Middle frontal gyrus (tissue), 1 donor: Measurements from ENCODE around the gene NDUFA5.

Experiments used
- DNase-seq: peaks from one replicate; pipeline ENCODE4 v3.0.0-alpha.2; 2015; ENCODE audit warnings: low spot score; ENCODE audit errors: extremely low spot score

Gene NDUFA5

DNA sequence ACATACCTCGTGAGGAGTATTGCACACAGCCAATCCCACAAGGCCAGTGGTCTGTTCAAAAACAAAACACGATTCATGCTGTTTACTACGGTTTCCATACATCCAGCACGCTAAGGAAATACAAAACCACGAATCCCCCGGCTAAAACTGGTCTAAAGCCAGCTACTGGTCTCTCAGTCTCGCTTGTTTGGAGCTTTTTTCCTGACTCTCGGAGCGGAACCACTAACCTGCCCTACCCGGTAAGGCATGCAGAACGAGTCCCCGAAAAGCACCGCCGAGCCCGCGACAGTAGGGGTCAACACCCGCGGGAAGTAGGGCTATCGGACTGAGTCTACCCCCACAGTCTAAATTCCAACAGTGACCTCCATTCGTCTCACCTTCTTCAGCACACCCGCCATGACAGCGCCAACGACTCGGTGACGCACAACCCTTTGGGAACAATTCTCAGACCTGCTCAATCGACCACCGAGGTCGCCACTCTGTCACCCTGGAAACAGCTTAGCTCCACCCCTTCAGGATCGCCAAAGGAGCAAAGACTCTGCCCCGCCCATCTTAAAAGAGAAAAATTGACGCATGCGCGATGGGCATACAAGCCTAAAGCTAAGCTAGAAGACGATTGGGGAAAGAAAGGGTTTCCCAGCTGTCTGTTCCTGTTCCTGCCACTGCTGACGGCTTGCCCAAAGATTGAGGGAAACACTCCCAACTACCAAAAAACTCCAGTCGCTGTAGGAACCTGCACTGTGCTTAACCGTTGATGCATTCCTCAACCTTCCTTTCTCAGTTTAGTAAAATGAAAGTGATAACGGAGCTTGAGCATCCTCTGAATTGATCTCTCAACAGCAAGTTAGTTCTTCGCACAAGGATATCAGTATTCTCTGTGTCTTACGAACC, at the start of gene NDUFA5:
TSS of gene NDUFA5 (minus strand) at position 421 of the 891 bp plus-strand sequence. CDS start at position 398, 23 bp downstream.
- peak; percentile 99 for DNase-seq

DNA sequence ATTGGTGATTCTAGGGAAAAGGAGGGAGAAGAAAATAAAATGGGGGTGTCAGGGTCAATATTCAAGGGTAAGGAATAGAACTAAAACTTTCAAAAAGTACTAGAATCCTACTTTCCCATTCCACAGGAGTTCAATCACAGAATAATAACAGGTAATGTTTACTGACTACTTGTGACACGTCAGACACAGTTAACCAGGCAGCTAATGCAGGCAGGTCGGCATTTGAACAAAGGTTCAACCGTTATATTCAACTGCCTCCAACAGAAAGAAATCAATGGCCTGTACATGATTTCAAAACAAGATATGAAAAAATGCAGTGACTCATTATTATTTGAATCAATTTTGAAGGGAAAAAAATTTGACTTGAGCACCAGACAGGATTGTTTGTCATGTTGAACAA, 47.1 kb upstream of the NDUFA5 start:
- DNase-seq: no peak

DNA sequence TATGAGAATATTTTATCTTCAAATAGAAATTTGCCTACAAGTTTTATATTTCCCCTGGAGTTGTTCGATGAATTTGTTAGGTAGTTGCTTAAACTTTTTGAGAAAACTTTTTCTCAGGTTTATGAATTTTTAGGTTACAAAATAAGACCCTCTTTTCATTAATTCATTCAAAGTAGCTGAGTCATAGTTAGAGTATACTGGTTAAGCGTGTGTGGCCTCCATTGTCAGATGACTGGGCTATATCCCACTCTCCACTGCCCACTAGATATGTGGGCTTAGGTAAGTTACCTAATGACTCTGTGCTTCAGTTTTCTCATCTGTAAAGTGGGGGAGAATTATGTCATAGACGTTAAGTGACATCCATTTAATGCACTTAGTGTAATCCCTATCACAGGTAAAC, 45.0 kb upstream of the NDUFA5 start:
- no peak for DNase-seq

DNA sequence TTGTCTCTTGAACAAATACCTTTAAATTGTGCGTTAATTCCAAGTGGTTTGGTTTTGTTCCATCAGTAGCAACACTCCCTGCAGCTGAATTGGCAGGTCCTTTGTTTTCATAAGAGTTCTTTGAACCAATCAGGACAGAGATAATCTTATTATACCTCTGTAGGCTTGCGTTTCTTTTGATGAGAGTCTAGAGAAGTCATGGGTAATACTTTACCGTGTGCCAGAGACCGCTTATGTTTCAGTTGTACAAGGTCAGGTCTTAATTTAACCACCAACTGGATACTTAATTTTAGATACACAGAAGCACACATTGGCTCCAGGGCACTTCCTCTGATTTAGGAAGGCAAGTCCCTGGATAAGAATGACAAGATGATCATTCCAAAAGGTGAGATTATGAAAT, 43.9 kb upstream of the NDUFA5 start, which contains the start of gene ASB15:
TSS of gene ASB15 (plus strand) at position 292 of the 400 bp plus-strand sequence. CDS start 12,682 bp downstream, outside the sequence.
- no peak for DNase-seq

DNA sequence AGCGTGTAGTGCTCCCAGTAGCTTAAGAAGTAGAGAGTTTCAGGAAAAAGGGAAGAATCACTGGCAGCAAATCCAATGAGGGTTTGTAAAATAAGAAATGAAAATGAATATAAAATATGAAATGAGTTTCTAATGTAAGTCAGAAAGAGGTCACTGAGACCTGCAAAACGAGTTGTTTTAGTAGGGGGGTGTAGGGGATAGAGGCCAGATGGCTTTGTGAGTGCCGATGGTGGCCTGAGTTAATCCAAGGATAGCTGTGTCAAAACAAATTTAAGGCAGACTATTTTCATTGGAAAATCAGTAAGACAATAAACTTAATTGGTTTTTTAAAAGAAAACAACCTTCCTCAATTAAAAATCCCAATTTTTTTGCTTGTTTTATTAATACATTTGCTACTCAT, 43.3 kb upstream of the NDUFA5 start:
- DNase-seq: no peak

DNA sequence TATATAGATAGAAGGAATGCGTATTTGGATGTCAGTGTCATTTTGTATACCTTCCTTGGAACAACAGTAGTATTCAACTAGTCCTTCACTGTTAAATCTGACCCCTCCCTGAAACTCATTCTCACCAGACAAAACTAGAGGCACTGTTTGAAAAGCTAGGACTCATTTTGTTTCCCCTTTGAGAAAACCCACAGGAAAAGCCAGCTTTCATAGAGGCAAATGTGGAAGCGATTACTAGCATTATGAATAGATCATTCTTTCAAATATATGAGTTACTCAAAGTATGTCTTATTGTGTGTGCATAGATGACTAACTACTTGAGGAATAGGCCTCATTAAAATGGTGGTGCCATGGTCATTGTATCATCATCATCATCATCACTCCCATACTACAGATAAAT, 42.1 kb upstream of the NDUFA5 start:
- DNase-seq: no peak

DNA sequence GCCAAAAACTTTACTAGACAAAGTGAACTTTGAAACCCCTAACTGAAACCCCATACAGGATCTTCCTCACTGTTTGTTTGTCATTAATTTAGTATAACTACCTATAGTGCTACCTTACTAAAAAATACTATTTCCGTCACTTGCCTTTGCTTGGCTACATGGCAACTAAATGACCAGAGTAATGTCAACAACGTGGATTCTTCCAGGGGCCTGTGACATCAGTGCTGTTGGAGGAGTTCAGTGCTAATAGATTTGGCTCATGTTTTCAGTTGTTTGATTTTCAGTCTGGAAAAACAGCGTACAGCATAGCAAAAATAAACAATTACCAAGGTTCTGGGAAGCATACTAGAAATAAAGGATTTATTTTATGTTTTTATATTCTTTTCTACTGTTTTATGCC, 41.0 kb upstream of the NDUFA5 start:
- DNase-seq: no peak

DNA sequence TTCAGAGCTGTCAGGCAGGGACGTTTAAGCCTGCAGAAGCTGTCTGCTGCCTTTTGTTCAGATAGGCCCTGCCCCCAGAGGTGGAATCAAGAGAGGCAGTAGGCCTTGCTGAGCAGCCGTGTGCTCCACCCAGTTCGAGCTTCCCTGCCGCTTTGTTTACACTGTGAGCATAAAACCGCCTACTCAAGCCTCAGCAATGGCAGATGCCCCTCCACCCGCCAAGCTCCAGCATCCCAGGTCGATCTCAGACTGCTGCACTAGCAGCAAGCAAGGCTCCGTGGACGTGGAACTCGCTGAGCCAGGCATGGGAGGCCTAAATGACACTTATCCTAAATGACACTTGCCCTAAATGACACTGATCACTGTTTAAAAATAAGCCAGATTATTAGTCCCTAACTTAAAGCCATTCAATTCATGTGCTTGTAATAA, 37.2 kb upstream of the NDUFA5 start:
- DNase-seq: no peak

DNA sequence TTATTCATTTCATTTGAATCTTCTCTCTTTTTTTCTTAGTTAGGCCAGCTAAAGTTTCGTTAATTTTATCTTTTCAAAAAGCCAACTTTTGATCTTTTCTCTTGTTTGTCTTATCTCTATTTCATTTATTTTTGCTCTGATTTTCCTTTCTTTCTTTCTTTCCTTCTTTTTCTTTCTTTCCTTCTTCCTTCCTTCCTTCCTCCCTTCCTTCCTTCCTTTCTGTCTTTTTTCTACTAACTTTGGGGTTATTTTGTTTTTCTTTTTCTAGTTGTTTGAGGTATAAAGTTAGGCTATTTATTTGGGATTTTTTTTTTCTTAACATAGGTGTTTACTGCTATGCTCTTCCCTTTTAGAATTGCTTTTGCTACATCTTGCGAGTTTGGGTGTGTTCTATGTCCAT, 30.8 kb upstream of the NDUFA5 start:
- no peak for DNase-seq

DNA sequence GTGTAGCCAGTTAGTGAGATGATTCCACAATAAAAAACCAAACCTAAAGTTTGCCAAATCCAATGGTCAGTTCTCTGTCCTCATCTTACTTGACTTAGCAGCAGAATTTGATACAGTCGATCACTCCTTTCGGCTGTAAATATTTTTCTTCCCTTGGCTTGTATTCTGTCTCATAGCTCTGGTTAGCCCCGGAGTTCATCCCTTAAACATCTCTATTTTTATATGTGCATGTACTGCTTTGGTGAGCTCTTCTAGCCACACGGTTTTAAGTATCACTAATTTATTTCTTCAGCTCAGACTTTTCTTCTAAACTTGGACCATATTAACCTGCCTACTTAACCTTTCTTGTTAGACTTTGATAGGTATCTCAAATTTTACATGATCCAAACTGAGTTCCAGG, 26.2 kb upstream of the NDUFA5 start:
- DNase-seq: no peak

DNA sequence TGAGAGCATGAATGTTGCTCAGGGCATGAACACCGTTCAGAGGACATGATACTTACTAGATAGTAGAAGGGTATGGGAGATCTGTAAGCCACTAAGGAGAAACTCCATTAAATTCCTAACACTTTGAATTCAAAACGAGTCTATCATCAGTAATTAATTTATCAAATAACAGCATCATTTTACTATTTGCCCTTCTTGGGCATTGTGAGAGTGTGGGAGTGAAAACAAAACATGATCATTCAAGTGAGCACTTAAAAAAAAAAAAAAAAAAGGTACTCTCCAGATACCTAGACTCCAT, 23.5 kb upstream of the NDUFA5 start:
- DNase-seq: no peak

DNA sequence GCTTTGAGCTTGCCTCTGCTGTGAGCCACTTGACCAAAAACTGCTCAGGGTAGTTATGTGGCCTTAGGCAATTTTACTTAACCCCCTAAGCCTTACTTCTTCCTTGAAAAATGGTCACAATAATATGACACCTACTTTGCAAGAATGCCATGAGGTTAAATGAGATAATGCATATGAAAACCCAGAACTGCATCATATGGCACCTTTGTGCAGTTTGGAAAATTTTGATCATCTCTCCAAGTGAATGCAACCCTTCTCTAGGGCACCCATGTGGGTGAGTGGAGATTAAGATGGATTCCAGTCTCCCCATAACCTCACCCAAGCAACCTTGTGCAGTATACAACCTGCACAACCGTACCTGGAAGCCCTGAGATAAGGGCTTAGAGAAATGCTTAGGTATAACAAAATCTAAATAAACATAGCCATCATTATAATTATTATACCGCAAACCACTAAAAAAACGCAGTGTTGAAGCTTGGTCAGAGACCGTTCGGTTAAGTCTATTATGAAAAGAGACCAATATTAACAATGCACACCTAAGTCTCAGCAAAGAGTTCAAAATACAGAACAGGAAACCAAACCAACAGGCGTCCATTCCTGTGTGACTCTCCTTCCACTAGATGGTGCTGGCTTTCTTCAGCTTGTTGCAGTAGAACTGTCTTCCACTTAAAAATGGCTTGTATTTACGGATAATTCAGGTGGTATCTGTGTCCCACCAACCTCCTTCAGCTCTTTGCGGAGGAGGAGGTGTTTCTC, 23.0 kb upstream of the NDUFA5 start:
- no peak for DNase-seq

DNA sequence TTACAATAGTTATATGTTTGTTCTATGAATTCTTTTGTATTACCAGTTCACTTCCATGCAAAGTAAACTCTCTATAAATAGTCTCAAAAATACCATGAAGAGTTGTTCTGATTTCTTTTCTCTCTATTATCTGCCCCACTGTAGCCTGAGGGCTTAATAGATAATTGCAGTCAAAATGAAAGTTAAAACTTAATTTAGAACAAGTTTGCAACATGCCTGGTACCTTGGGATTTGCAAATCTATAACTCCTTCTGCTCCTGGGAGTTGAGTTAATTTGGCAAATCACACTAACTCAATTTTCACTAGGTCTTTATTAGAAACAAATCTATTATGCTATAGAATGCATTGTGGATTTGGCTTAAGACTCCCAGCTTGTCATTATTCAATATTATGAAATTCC, 21.8 kb upstream of the NDUFA5 start:
- no peak for DNase-seq

DNA sequence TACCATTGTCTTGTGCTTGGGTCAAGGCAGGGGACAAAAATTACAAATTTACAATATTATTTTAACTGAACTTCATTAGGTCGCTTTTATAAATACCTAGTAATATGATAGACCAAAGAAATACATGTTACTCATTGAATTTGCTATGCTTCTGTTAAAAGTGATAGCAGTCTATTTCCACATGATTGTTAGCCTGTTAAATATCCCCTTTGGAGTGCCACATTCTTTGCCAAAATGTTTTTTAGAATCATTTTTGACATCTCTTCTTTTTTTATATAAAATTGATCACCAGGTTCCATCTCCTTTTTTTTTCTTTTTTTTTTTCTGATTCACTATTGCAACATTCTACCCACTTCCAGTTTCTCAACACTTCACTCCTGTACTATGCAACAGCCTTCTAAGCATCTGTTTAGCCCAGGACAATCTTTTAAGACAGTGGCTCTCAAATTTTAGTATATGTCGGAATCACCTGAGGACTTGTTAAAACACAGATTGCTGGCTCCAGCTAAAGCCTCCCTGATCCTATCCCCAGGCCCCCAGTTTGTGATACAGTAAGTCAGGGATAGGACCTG, 16.4 kb upstream of the NDUFA5 start:
- no peak for DNase-seq

DNA sequence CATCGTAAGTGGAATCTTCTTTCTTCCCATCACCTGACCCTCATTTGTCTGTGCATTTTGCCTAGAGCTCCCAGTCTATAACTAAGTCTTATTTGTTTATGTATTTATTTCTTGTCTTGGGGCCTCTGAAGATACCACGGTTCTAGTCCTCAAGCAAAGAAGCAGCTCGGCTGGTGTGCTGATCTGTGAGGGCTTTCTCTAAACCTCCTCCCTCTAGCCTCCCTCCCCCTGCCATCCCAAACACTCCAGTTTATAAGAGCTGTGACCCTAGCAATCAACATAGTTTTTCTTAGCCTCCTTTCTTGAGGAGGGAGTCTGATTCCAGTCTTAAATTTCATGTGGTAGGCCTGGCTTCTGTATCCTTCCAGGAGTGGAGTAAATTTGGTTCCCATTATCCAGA, 15.7 kb upstream of the NDUFA5 start:
- DNase-seq: no peak

DNA sequence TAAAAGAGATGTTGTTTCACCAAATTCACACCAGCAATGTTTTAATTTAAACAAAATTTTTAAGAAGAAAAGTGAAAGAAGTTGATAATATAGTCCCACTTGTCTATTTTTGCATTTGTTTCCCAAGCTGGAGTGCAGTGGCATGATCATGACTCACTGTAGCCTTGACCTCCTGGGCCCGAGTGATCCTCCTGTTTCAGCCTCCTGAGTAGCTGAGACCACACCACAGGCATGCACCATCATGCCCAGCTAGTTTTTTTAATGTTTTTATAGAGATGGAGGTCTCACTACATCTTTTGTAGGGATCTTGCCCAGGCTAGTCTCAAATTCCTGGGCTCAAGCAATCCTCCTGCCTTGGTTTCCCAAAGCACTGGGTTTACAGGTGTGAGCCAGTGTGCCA, 14.1 kb upstream of the NDUFA5 start:
- no peak for DNase-seq

DNA sequence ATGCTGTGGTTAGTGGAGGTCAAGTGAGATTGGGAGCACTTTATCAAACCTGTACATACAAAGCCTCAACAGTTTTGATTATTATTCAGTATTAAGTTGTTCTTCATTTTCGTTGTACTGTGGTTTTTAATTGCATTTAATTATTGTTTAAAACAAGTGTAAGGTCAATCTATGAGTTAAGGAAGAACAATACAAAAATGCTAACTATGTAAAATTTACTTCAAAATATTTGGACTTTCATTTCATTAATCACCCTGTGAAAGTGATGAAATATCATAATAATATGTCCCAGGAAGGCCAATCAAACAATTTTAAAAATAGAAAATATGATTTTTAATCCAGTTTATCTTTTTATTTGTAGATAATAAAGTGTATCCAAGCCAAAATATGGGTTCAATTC, 13.6 kb upstream of the NDUFA5 start:
- no peak for DNase-seq

DNA sequence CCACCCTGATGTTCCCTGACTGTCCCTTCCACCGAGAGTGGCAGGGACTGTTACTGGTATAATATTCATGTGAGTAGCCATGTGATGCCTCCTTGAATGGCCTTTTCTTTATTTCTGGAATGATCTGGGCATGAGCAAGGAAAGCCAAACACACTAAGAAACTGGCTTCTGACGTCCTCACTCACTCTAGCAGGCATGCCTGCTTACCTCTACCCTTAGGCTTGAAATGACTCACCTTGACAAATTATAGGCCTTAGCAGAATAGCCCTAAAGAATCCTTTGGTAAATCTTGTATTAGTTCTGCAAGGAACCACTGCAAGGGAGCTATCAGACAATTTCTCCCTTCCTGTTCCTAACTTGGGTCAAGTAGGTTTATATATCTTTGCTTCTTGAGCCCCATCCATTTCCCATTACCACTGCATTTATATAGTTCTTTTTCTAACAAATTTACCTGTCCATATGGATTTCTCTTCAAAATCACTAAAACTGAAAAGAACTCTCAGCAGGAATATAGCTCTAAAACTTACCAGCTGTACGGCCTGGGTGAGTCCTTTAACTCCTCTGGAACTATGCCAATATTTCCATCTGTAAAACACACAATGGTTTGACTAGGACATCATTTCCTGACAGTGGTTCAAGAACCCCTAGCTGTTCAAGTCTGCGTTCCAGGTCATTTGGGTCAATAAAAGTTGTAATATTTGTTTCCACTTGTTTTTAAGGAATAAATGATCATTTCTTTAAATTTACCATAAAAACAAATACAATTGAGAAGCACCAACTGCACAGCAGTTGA, 13.0 kb upstream of the NDUFA5 start:
- no peak for DNase-seq

DNA sequence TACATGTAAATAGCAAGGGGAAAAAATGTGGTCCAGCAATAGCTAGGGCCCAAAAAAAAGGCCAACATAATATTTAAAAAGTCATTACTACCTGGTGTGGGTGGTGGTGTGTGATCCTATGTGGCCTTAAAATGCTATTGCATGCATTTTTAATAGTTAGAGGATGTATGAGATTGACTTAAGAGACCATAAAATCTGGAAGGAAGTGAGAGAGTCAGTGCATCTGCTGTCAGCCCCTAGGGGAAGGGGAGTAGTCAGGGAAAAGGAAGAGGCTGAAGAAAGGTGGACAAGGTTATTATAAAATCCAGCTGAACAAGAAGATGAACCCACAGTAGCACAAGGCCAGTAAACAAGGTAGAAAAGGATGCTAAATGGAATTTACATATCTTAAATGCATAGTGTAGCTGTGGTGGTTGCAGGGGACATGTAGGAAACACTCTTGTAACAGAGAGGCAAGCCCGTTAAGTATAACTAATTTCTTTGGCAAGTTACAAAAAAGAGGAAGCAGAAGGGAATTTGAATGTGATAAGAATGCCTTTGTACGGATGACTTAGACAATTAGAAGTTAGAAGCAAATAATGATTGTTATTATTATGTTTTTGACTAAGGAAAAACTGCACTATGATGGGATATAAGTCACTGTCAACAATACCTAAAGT, 11.9 kb upstream of the NDUFA5 start:
- DNase-seq: no peak

DNA sequence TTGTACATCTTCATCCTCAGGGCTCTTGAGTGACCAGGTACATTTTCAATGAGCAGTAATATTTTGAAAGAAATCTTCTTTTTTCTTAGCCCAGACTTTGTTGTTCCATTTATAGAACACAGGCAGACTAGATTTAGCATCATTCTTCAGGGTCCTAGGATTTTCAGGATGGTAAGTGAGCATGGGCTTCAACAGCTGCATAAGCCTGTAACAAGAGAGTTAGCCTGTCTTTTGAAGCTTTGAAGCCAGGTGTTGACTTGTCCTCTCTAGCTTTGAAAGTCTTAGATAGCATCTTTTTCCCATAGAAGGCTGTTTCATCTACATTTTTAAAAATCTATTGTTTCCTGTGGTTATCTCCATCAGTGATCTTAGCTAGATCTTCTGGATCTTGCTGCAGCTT, 4.5 kb upstream of the NDUFA5 start:
- DNase-seq: no peak

DNA sequence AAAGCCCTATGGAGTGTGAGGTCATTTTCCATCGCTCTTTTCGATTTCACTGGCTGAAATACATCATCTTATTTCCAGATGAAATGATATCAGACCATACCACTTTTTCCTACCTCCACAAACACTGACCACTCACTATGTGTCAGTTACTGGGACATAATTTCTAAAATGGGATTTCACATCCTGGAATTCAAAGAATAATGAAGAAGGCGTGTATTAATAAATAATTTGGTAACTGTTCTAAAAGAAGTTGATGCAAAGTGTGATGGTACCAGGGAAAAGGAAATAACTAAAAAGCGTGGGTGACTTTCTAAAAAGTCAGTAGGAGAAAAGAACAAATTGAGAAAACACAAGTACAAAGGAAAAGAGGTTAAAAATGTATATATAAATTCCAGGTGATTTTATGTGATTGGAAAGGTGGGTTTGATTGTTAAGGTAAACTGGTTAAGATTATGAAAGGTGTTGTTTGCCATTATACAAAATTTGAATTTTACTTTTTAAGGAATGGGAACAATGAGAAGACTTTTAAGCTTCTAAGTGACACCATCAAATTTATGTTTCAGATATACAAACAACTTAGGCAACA, 764 bp upstream of the NDUFA5 start:
- DNase-seq: no peak
